ENCODE measurements around the gene SAP130. TPM values are rescaled to one million over a fixed set of nuclear protein-coding genes. Genes with fewer than 3 reads are reported as not detected.
A peak's percentile ranks its signal among the peaks of the same experiment; 100 is the strongest.

SAP130 gene
- total and polyA plus RNA-seq, 2 of the 8 experiments (the other 6 are each of a cell fraction or from before 2014, with no cell fraction given), result 51.4 to 54.3 TPM

GRCh38 chr2:128043041-128043440 lies 15.2 kb upstream of the SAP130 start:
- H3K4me1 ChIP-seq (replicated peaks in 1 of 4; ENCODE audit: control insufficient read depth in 3 of 4, insufficient read depth in 4 of 4, low read length in 3 of 4), result peaks cover 0 to 8% (median 5%) of the 10 kb centered on the region in 4 experiments; a peak in 3 of 7 replicates
- 0 out of 7 replicates have a peak overlapping the region, but pooled peaks of 1 of the 4 experiments have one; percentile 7 for H3K9ac ChIP-seq (replicated peaks in 1 of 4; ENCODE audit: extremely low read depth in 1 of 4, low read depth in 3 of 4, low read length in 3 of 4)
- POLR2A ChIA-PET (ENCODE audit: partially characterized antibody), result interaction anchor here (1.3 kb wide), 1 partner anchor 48 kb away, joined by 3 read pairs; the partner anchor contains the start of gene UGGT1
- peak overlapping the region; percentile 68; the same call in 1 of the 2 replicates for H2BK5ac ChIP-seq (ENCODE audit: low read depth, low read length)
- H2AK5ac ChIP-seq (ENCODE audit: low read depth, low read length), result no peak overlapping the region
- 0 out of 4 replicates have a peak overlapping the region, but pooled peaks of 1 of the 2 experiments have one; percentile 4 for H3K4me2 ChIP-seq (ENCODE audit: insufficient read depth in 1 of 2, low read depth in 2 of 2, low read length in 2 of 2)
- no peaks in the 10 kb centered on the region for H3K23me2 ChIP-seq (ENCODE audit: low read depth, low read length)
- no peaks in the 10 kb centered on the region for H3K36me3 ChIP-seq (ENCODE audit: control insufficient read depth in 2 of 4, insufficient read depth in 4 of 4, low read length in 3 of 4)
- no peaks in the 10 kb centered on the region for H4K20me1 ChIP-seq (replicated peaks in 1 of 2; ENCODE audit: control insufficient read depth in 1 of 2, insufficient read depth in 2 of 2, low read length in 2 of 2)
- H2AFZ ChIP-seq (ENCODE audit: low read length), result peak overlapping the region; percentile 79
- peak overlapping the region; percentile 61; the same call in 1 of the 2 replicates for H2BK20ac ChIP-seq (ENCODE audit: low read length)
- no peak overlapping the region for H4K91ac ChIP-seq (replicated peaks; ENCODE audit: insufficient read length, low read length)
- H3K56ac ChIP-seq (replicated peaks; ENCODE audit: insufficient read length, low read depth, low read length), result no peak overlapping the region
- H3K27me3 ChIP-seq (replicated peaks in 1 of 4; ENCODE audit: control insufficient read depth in 3 of 4, extremely low read depth in 1 of 4, insufficient read depth in 3 of 4, low read length in 3 of 4), result no peaks in the 10 kb centered on the region
- no peak overlapping the region; the same call in 1 of the 2 replicates for H3K27ac ChIP-seq (ENCODE audit: low read depth, low read length)
- no peak overlapping the region for H3K14ac ChIP-seq (ENCODE audit: insufficient read length)
- no peak overlapping the region for H4K8ac ChIP-seq (ENCODE audit: extremely low read depth, insufficient read depth, low read length)
- CTCF ChIA-PET (ENCODE audit: partially characterized antibody), result interaction anchor here (1.0 to 5.2 kb wide), 5 partner anchors 11 to 48 kb away, joined by 3 to 25 read pairs (median 5); partner anchors contain the start of gene SAP130
- WGBS, 2 experiments (ENCODE audit: extremely low coverage in 1 of 2, insufficient coverage in 1 of 2, insufficient read length in 1 of 2, insufficient replicate concordance in 2 of 2, low coverage in 1 of 2, low lambda C conversion rate in 2 of 2, missing lambda C conversion rate in 1 of 2), result 73% methylated on average over 3 of the region's 3 CpGs; no CpG with 5 or more reads in 1 of the 2 experiments
- no peaks in the 10 kb centered on the region for H3K9me3 ChIP-seq (ENCODE audit: insufficient read depth in 2 of 2, low read depth in 1 of 2, low read length in 1 of 2)
- H3K4me3 ChIP-seq (ENCODE audit: extremely low read depth in 1 of 4, insufficient read depth in 2 of 4, low read depth in 3 of 4, low read length in 4 of 4), result no peak overlapping the region
- no peak overlapping the region for H3K23ac ChIP-seq (ENCODE audit: insufficient read length)
- H3K4ac ChIP-seq (replicated peaks; ENCODE audit: insufficient read length, low read depth, low read length), result no peak overlapping the region
- no peaks in the 10 kb centered on the region for H3K79me2 ChIP-seq (ENCODE audit: control insufficient read depth in 1 of 2, insufficient read depth in 2 of 2, low read length in 2 of 2)
- H3K18ac ChIP-seq (ENCODE audit: extremely low read depth, low read length), result no peak overlapping the region; the same call in 1 of the 2 replicates
- H4K5ac ChIP-seq (ENCODE audit: insufficient read length, low read depth, low read length), result no peak overlapping the region
- H2BK120ac ChIP-seq (replicated peaks; ENCODE audit: low read depth, low read length), result no peak overlapping the region
- FAIRE-seq, result no peak
- H2BK12ac ChIP-seq (ENCODE audit: low read depth, low read length), result 0 out of 2 replicates have a peak overlapping the region, but pooled peaks have one; percentile 27
- no peaks in the 10 kb centered on the region for H3K79me1 ChIP-seq (ENCODE audit: low read depth, low read length)
- no peak overlapping the region for H2BK15ac ChIP-seq (ENCODE audit: low read length)
- no peak for DNase-seq (ENCODE audit: low read depth in 1 of 2, low spot score in 2 of 2)
- TF ChIP-seq GTF2F1 (IDR thresholded peaks at IDR 0.05; ENCODE audit: borderline replicate concordance, low read depth, low read length) (no peak), RFX5 (IDR thresholded peaks at IDR 0.05; ENCODE audit: borderline replicate concordance, low read depth, low read length) (no peak), ATF2 (IDR thresholded peaks at IDR 0.05; ENCODE audit: low read length) (no peak), TBP (IDR thresholded peaks at IDR 0.05; ENCODE audit: low read depth, low read length) (no peak), POLR2AphosphoS5 (IDR thresholded peaks at IDR 0.05; ENCODE audit: low read depth, low read length) (no peak), ASH2L (IDR thresholded peaks at IDR 0.05; ENCODE audit: low read length) (no peak)
- TF ChIP-seq, protein P1, sequence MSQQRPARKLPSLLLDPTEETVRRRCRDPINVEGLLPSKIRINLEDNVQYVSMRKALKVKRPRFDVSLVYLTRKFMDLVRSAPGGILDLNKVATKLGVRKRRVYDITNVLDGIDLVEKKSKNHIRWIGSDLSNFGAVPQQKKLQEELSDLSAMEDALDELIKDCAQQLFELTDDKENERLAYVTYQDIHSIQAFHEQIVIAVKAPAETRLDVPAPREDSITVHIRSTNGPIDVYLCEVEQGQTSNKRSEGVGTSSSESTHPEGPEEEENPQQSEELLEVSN (IDR thresholded peaks at IDR 0.05), result no peak
- TF ChIP-seq, protein P2, sequence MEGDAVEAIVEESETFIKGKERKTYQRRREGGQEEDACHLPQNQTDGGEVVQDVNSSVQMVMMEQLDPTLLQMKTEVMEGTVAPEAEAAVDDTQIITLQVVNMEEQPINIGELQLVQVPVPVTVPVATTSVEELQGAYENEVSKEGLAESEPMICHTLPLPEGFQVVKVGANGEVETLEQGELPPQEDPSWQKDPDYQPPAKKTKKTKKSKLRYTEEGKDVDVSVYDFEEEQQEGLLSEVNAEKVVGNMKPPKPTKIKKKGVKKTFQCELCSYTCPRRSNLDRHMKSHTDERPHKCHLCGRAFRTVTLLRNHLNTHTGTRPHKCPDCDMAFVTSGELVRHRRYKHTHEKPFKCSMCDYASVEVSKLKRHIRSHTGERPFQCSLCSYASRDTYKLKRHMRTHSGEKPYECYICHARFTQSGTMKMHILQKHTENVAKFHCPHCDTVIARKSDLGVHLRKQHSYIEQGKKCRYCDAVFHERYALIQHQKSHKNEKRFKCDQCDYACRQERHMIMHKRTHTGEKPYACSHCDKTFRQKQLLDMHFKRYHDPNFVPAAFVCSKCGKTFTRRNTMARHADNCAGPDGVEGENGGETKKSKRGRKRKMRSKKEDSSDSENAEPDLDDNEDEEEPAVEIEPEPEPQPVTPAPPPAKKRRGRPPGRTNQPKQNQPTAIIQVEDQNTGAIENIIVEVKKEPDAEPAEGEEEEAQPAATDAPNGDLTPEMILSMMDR (IDR thresholded peaks at IDR 0.05; ENCODE audit: control extremely low read depth in 1 of 3, insufficient read depth in 1 of 3, low read depth in 1 of 3, low read length in 3 of 3), result no peak

All from H1 (cell line).